IMR-90 (cell line): ENCODE data around the gene PDZD2. TPM values are rescaled to one million over a fixed set of nuclear protein-coding genes. Genes with fewer than 3 reads are reported as not detected.

Experiments
- ATAC-seq: fragments of 200-7000 bp; cut with Tn5 transposase; 2 replicates; pipeline ENCODE4 v1.9.1; 2020; ENCODE audit warnings: low read depth, mild to moderate bottlenecking, moderate library complexity
- BruUV-seq: library from RNA; stranded (reverse); fragments of 400-500 nt; replicated peaks from 2 replicates; lab custom pipeline; 2021; lab: Mats Ljungman, UMichigan
- CTCF ChIA-PET: fragments of 300-600 bp; formaldehyde crosslinking; extraction: SDS; loops from one replicate; lab custom pipeline; 2021; ENCODE audit warnings: antibody characterized with exemption; lab: Yijun Ruan, JAX
- POLR2A ChIA-PET: fragments of 300-600 bp; sonication (Branson Sonifier 250); formaldehyde crosslinking; loops from one replicate; lab custom pipeline; 2022; ENCODE audit warnings: antibody characterized with exemption; ENCODE audit not compliant: unreplicated experiment; lab: Charles Lee
- DNase-seq: peaks from one replicate; pipeline ENCODE4 v3.0.0; 2013
- H2AFZ ChIP-seq: replicated peaks from 2 replicates; pipeline ENCODE3; 2013; ENCODE audit warnings: low read length, mild to moderate bottlenecking; ENCODE audit not compliant: poor library complexity
- H2AK5ac ChIP-seq: 2 replicates; pipeline ENCODE4 v1.6.1; 2013; ENCODE audit warnings: low read depth, low read length, inconsistent platforms
- H2AK9ac ChIP-seq: replicated peaks from 2 replicates; pipeline ENCODE3; 2013; ENCODE audit warnings: mild to moderate bottlenecking, low read depth, low read length, moderate library complexity; ENCODE audit not compliant: poor library complexity
- H2BK120ac ChIP-seq: 2 replicates; pipeline ENCODE4 v1.6.1; 2013; ENCODE audit warnings: low read depth, low read length, inconsistent platforms
- H2BK15ac ChIP-seq: 3 replicates; pipeline ENCODE4 v1.6.1; 2013; ENCODE audit warnings: low read depth, low read length, inconsistent platforms
- H2BK20ac ChIP-seq: 2 replicates; pipeline ENCODE4 v1.6.1; 2013; ENCODE audit warnings: low read depth, mild to moderate bottlenecking, inconsistent platforms, low read length, moderate library complexity
- H2BK5ac ChIP-seq: 2 replicates; pipeline ENCODE4 v1.6.1; 2013; ENCODE audit warnings: mild to moderate bottlenecking, low read depth, low read length, inconsistent platforms; ENCODE audit not compliant: poor library complexity, severe bottlenecking
- H3K14ac ChIP-seq: replicated peaks from 2 replicates; pipeline ENCODE4 v1.6.1; 2013; ENCODE audit warnings: low read depth, low read length, inconsistent platforms
- H3K18ac ChIP-seq: 2 replicates; pipeline ENCODE4 v1.6.1; 2013; ENCODE audit warnings: low read depth, low read length, control low read depth
- H3K23ac ChIP-seq: 2 replicates; pipeline ENCODE4 v1.6.1; 2013; ENCODE audit warnings: low read depth, low read length, inconsistent platforms
- H3K27ac ChIP-seq: 2 replicates; pipeline ENCODE4 v1.5.1; 2013; ENCODE audit warnings: mild to moderate bottlenecking, control low read depth, low read length; ENCODE audit not compliant: insufficient read depth
- H3K27me3 ChIP-seq: 2 replicates; pipeline ENCODE4 v1.6.1; 2013; ENCODE audit warnings: low read length; ENCODE audit not compliant: control insufficient read depth, insufficient read depth
- H3K36me3 ChIP-seq: 2 replicates; pipeline ENCODE4 v1.6.1; 2013; ENCODE audit warnings: low read length, mixed read lengths; ENCODE audit not compliant: control insufficient read depth, insufficient read depth
- H3K4ac ChIP-seq: 2 replicates; pipeline ENCODE4 v1.6.1; 2013; ENCODE audit warnings: low read depth, low read length, inconsistent platforms
- H3K4me1 ChIP-seq: 2 replicates; pipeline ENCODE4 v1.6.1; 2013; ENCODE audit warnings: low read length, mixed read lengths; ENCODE audit not compliant: control insufficient read depth, insufficient read depth
- H3K4me2 ChIP-seq: 2 replicates; pipeline ENCODE4 v1.6.1; 2013; ENCODE audit warnings: low read depth, mild to moderate bottlenecking, control low read depth, low read length, moderate library complexity
- H3K4me3 ChIP-seq: 2 replicates; pipeline ENCODE4 v1.5.1; 2013; ENCODE audit warnings: low read depth, mild to moderate bottlenecking, control low read depth, low read length, moderate library complexity; ENCODE audit not compliant: insufficient read depth
- H3K56ac ChIP-seq: 2 replicates; pipeline ENCODE4 v1.6.1; 2013; ENCODE audit warnings: low read length, inconsistent platforms; ENCODE audit not compliant: insufficient read depth; ENCODE audit errors: extremely low read depth
- H3K79me1 ChIP-seq, 2 experiments: 2 replicates each; pipeline ENCODE4 v1.6.1; 2013; ENCODE audit warnings: low read length in 2 of 2, inconsistent platforms in 1 of 2, low read depth in 1 of 2
- H3K9ac ChIP-seq: 2 replicates; pipeline ENCODE4 v1.6.1; 2013; ENCODE audit warnings: low read depth, low read length, control low read depth
- H3K9me1 ChIP-seq: 2 replicates; pipeline ENCODE4 v1.6.1; 2013; ENCODE audit warnings: low read length, inconsistent platforms; ENCODE audit not compliant: insufficient read depth
- H3K9me3 ChIP-seq: 2 replicates; pipeline ENCODE4 v1.6.1; 2013; ENCODE audit warnings: low read length; ENCODE audit not compliant: control insufficient read depth, insufficient read depth
- H4K20me1 ChIP-seq: 2 replicates; pipeline ENCODE4 v1.6.1; 2013; ENCODE audit warnings: low read length, inconsistent platforms; ENCODE audit not compliant: insufficient read depth
- H4K5ac ChIP-seq: 2 replicates; pipeline ENCODE4 v1.6.1; 2013; ENCODE audit warnings: mild to moderate bottlenecking, low read depth, low read length, control low read depth
- H4K8ac ChIP-seq, 2 experiments: 2 replicates each; pipeline ENCODE4 v1.6.1; 2013; ENCODE audit warnings: low read depth in 2 of 2, low read length in 2 of 2, control low read depth in 1 of 2, inconsistent platforms in 1 of 2
- H4K91ac ChIP-seq: 2 replicates; pipeline ENCODE4 v1.6.1; 2013; ENCODE audit warnings: low read depth, low read length, inconsistent platforms; ENCODE audit not compliant: insufficient read depth
- CEBPB ChIP-seq: IDR thresholded peaks from 2 replicates; pipeline ENCODE4 v1.6.1; 2012; ENCODE audit warnings: low read depth, low read length, improper control_type of control experiment
- CHD1 ChIP-seq: IDR thresholded peaks from 2 replicates; pipeline ENCODE4 v1.6.1; 2012; ENCODE audit warnings: low read depth, low read length, improper control_type of control experiment
- FOS ChIP-seq: fragments of 150-350 bp; IDR thresholded peaks from 2 replicates; pipeline ENCODE4 v1.6.1; 2016; ENCODE audit warnings: low read depth, low read length
- WGBS, 2 experiments: methylation state at CpG; one replicate each; pipeline versions ENCODE4 v1.1.5 to v1.1.7; 2013; ENCODE audit warnings: missing lambda C conversion rate in 2 of 2; ENCODE audit not compliant: insufficient read length in 1 of 2; ENCODE audit errors: extremely low coverage in 2 of 2; 5-methylcytosine and 5-hydroxymethylcytosine counted together
- dilution Hi-C: fragments of 300-500 bp; cut with HindIII; formaldehyde crosslinking; loops from one replicate; pipeline ENCODE4 v1.14.3; 2018; ENCODE audit warnings: low sequenced_read_pairs; ENCODE audit not compliant: unreplicated experiment
- in situ Hi-C: fragments of 300-500 bp; cut with MboI; formaldehyde crosslinking; loops from 3 replicates; pipeline ENCODE4 v1.14.3; 2019; ENCODE audit warnings: low sequenced_read_pairs, inconsistent platforms, mixed read lengths
- intact Hi-C: fragments of 100-400 bp; cut with micrococcal nuclease; formaldehyde crosslinking; loops from 2 replicates; pipeline ENCODE4 v1.10.0; 2022
- polyA plus RNA-seq, 3 experiments: library from polyadenylated mRNA; depleted of rRNA; stranded (reverse); fragments of >200 nt; gene quantifications; 2 replicates each; pipeline ENCODE4 v1.2.3, GENCODE V29; 2012; ENCODE audit warnings: low replicate concordance in 1 of 3
- total RNA-seq: library from RNA; depleted of rRNA; stranded (reverse); fragments of >200 nt; gene quantifications from 2 replicates; pipeline ENCODE4 v1.2.3, GENCODE V29; 2012

PDZD2 gene
- total and polyA plus RNA-seq, 2 of the 4 experiments (the other 2 are of a cell fraction) = under 0.01 to 0.02 TPM

GRCh38 chr5:32144378-32145207 lies 505.7 kb downstream of the PDZD2 start:
- dilution Hi-C loops (no loop called here), intact Hi-C loops (no loop called here), in situ Hi-C loops (no loop called here)
- TSS peak; percentile 9 for BruUV-seq
- no peak for ATAC-seq
- no CpG with 5 or more reads among the region's 5 CpGs for WGBS, 2 experiments
- H3K23ac ChIP-seq = no peak overlapping the region
- no peak overlapping the region for H2AK9ac ChIP-seq
- H3K4ac ChIP-seq = no peak overlapping the region
- H2BK120ac ChIP-seq = no peak overlapping the region
- H2AK5ac ChIP-seq = no peak overlapping the region
- H3K4me3 ChIP-seq = no peak overlapping the region
- no peak overlapping the region for H4K5ac ChIP-seq
- ChIA-PET CTCF (no interaction called here), POLR2A (no interaction called here)
- no peak overlapping the region for H3K56ac ChIP-seq
- no peak overlapping the region for H4K91ac ChIP-seq
- no peak overlapping the region for H2BK5ac ChIP-seq
- no peaks in the 10 kb centered on the region for H3K27me3 ChIP-seq
- no peak for DNase-seq
- H2BK15ac ChIP-seq = no peak overlapping the region
- TF ChIP-seq CHD1 = no peak
- no peak for TF ChIP-seq CEBPB
- no peak for TF ChIP-seq FOS
- peaks cover 71% of the 10 kb centered on the region for H4K20me1 ChIP-seq
- no peak overlapping the region for H2BK20ac ChIP-seq
- no peak overlapping the region for H3K4me2 ChIP-seq
- H3K18ac ChIP-seq = no peak overlapping the region
- H3K27ac ChIP-seq = no peak overlapping the region
- H3K79me1 ChIP-seq = peaks cover 18 to 48% of the 10 kb centered on the region in 2 experiments
- H3K9me3 ChIP-seq = no peaks in the 10 kb centered on the region
- H3K9ac ChIP-seq = no peak overlapping the region
- no peak overlapping the region for H3K14ac ChIP-seq
- H3K36me3 ChIP-seq = peaks cover 8% of the 10 kb centered on the region
- peaks cover 13% of the 10 kb centered on the region for H3K4me1 ChIP-seq
- H2AFZ ChIP-seq = no peak overlapping the region
- peaks cover 14% of the 10 kb centered on the region for H3K9me1 ChIP-seq
- H4K8ac ChIP-seq = no peak overlapping the region
